ENCODE measurements around the gene AZGP1. TPM values are rescaled to one million over a fixed set of nuclear protein-coding genes. Genes with fewer than 3 reads are reported as not detected.
"Not testable (repeated sequence)": the region's sequence is repeated elsewhere in the genome, so short reads cannot be mapped to it uniquely, and the experiment has no call there.

AZGP1 gene
- total RNA-seq, 1 donor from 2014 or later = not detected

- Mint-ChIP-seq H3K27ac (ENCODE audit: unreplicated experiment) (no peak overlapping the region), H3K4me3 (ENCODE audit: unreplicated experiment) (no peak overlapping the region), H3K9me3 (ENCODE audit: unreplicated experiment) (no peaks in the 10 kb centered on the region), H3K27me3 (ENCODE audit: unreplicated experiment) (peaks cover 31% of the 10 kb centered on the region), H3K4me1 (ENCODE audit: unreplicated experiment) (no peaks in the 10 kb centered on the region), H3K36me3 (ENCODE audit: unreplicated experiment) (no peaks in the 10 kb centered on the region)
- TF ChIP-seq CTCF (IDR thresholded peaks at IDR 0.05) = no peak
- DNase-seq (ENCODE audit: extremely low spot score, unreplicated experiment) = no peak
These were observed 20.6 kb downstream of the AZGP1 start for GRCh38 chr7:99955247-99955646.

- H3K27me3 Mint-ChIP-seq (ENCODE audit: unreplicated experiment) = peaks cover 27% of the 10 kb centered on the region
- not testable (repeated sequence) for H3K36me3 Mint-ChIP-seq (ENCODE audit: unreplicated experiment); H3K4me1 Mint-ChIP-seq (ENCODE audit: unreplicated experiment); H3K27ac Mint-ChIP-seq (ENCODE audit: unreplicated experiment); DNase-seq (ENCODE audit: extremely low spot score, unreplicated experiment); H3K4me3 Mint-ChIP-seq (ENCODE audit: unreplicated experiment); H3K9me3 Mint-ChIP-seq (ENCODE audit: unreplicated experiment)
These were observed 21.2 kb downstream of the AZGP1 start for GRCh38 chr7:99954643-99955042.

GRCh38 chr7:99953649-99954048 lies 22.2 kb downstream of the AZGP1 start:
- H3K4me3 Mint-ChIP-seq (ENCODE audit: unreplicated experiment) = no peak overlapping the region
- no peaks in the 10 kb centered on the region for H3K36me3 Mint-ChIP-seq (ENCODE audit: unreplicated experiment)
- peaks cover 4% of the 10 kb centered on the region for H3K9me3 Mint-ChIP-seq (ENCODE audit: unreplicated experiment)
- no peaks in the 10 kb centered on the region for H3K4me1 Mint-ChIP-seq (ENCODE audit: unreplicated experiment)
- no peak for TF ChIP-seq CTCF (IDR thresholded peaks at IDR 0.05)
- no peak overlapping the region for H3K27ac Mint-ChIP-seq (ENCODE audit: unreplicated experiment)
- DNase-seq (ENCODE audit: extremely low spot score, unreplicated experiment) = no peak
- peaks cover 19% of the 10 kb centered on the region for H3K27me3 Mint-ChIP-seq (ENCODE audit: unreplicated experiment)

DNA sequence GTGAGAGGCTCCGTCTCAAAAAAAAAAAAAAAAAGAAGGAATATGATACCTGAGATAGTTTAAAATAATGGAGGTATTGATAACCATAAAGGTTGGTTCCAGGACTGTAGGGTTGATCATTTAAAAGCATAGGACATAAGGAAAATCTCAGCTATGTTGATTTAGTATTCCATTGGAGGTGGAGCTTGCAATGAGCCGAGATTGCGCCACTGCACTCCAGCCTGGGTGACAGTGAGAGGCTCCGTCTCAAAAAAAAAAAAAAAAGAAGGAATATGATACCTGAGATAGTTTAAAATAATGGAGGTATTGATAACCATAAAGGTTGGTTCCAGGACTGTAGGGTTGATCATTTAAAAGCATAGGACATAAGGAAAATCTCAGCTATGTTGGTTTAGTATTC lies 23.2 kb downstream of the AZGP1 start:
- not testable (repeated sequence) for H3K27ac Mint-ChIP-seq (ENCODE audit: unreplicated experiment); H3K4me1 Mint-ChIP-seq (ENCODE audit: unreplicated experiment); DNase-seq (ENCODE audit: extremely low spot score, unreplicated experiment); H3K9me3 Mint-ChIP-seq (ENCODE audit: unreplicated experiment); H3K36me3 Mint-ChIP-seq (ENCODE audit: unreplicated experiment); H3K4me3 Mint-ChIP-seq (ENCODE audit: unreplicated experiment)
- peaks cover 19% of the 10 kb centered on the region for H3K27me3 Mint-ChIP-seq (ENCODE audit: unreplicated experiment)

DNA sequence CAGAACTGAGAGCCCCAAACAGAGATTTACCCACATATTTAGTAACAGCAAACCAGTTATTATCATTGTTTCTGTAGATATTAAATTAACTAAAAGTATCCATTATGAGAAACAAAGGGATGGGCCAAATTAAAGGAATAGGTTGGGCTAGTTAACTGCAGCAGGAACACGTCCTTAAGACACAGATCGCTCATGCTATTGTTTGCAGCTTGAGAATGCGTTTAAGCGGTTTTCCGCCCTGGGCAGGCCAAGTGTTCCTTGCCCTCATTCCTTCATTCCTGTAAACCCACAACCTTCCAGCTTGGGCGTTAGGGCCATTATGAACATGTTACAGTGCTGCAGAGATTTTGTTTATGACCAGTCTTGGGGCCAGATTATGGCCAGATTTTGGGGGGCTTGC lies 25.0 kb downstream of the AZGP1 start:
- H3K36me3 Mint-ChIP-seq (ENCODE audit: unreplicated experiment); DNase-seq (ENCODE audit: extremely low spot score, unreplicated experiment); H3K27ac Mint-ChIP-seq (ENCODE audit: unreplicated experiment); H3K4me1 Mint-ChIP-seq (ENCODE audit: unreplicated experiment); H3K27me3 Mint-ChIP-seq (ENCODE audit: unreplicated experiment); H3K9me3 Mint-ChIP-seq (ENCODE audit: unreplicated experiment); H3K4me3 Mint-ChIP-seq (ENCODE audit: unreplicated experiment): not testable (repeated sequence)

- Mint-ChIP-seq H3K27ac (ENCODE audit: unreplicated experiment) (no peak overlapping the region), H3K4me1 (ENCODE audit: unreplicated experiment) (no peaks in the 10 kb centered on the region), H3K4me3 (ENCODE audit: unreplicated experiment) (no peak overlapping the region), H3K9me3 (ENCODE audit: unreplicated experiment) (peaks cover 4% of the 10 kb centered on the region), H3K36me3 (ENCODE audit: unreplicated experiment) (no peaks in the 10 kb centered on the region), H3K27me3 (ENCODE audit: unreplicated experiment) (peaks cover 3% of the 10 kb centered on the region)
- no peak for DNase-seq (ENCODE audit: extremely low spot score, unreplicated experiment)
- peak; percentile 15 for TF ChIP-seq CTCF (IDR thresholded peaks at IDR 0.05)
These were observed 26.1 kb downstream of the AZGP1 start for GRCh38 chr7:99949645-99950228.

DNA sequence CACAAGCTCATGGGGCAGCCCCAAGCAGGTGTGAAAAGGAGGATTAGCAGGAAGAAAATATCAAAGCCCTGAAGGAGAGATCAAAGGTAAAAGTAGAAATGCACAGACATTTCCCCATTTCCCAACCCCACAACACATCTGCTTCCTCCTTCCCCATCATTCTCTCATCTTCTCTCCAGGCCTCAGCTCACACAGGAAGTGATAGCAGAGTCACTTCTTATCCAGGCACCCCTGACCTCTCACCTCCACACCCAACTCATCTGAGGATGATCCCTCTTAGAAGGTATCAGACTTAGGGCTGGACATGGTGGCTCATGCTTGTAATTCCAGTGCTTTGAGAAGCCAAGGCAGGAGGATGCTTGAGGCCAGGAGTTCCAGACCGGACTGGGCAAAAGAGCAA lies 28.2 kb downstream of the AZGP1 start:
- Mint-ChIP-seq H3K9me3 (ENCODE audit: unreplicated experiment) (peaks cover 4% of the 10 kb centered on the region), H3K36me3 (ENCODE audit: unreplicated experiment) (no peaks in the 10 kb centered on the region), H3K27me3 (ENCODE audit: unreplicated experiment) (peaks cover 15% of the 10 kb centered on the region), H3K4me3 (ENCODE audit: unreplicated experiment) (no peak overlapping the region), H3K4me1 (ENCODE audit: unreplicated experiment) (no peaks in the 10 kb centered on the region), H3K27ac (ENCODE audit: unreplicated experiment) (no peak overlapping the region)
- no peak for DNase-seq (ENCODE audit: extremely low spot score, unreplicated experiment)
- no peak for TF ChIP-seq CTCF (IDR thresholded peaks at IDR 0.05)

All from osteocyte (in vitro differentiated cells).